ENCODE data around the gene UNC13D. TPM values are rescaled to one million over a fixed set of nuclear protein-coding genes. Genes with fewer than 3 reads are reported as not detected.

The UNC13D gene
- total RNA-seq, 1 experiment from 2014 or later = 20.2 TPM

DNA sequence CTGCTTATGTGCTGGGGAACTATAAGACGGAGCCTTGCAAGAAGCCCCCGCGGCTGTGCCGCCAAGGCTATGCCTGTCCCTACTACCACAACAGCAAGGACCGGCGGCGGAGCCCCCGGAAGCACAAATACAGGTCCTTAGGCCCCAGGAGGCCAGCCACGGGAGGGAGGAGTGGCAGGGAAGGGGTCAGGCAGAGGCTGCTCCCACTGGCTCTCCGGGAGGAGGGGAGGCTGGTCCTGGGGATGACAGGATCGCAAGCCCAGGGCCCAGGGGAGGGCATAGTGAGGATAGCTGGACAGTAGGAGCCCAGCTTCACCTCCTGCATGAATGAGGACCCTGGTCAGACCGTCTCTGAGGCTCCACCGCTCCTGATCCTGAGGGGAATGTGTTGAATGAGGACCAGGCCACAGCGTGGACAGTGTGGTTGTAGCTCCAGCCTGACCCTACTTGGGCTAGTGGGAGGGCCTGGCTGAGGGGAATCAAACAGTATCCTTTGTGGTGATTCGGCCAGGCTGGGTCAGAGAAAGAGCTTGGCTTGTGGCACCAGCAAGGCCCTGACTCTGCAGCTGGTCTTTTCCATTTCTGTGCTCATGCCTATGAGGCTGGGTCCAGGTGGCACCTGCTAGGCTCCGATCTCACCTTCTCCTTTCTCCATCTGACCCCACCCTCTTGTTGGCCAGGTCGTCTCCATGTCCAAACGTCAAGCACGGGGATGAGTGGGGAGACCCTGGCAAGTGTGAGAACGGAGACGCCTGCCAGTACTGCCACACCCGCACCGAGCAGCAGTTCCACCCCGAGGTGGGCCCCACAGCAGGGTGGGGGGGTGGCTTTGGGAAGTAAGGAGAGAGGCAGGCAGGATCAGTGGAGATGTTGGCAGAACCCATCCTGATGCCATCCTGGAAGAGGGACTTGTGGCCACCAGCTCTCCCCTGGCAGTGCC lies 30.9 kb downstream of the UNC13D start:
- RAD21 ChIA-PET (ENCODE audit: low non-redundant PET in 1 of 2, low total read pairs in 2 of 2, uncharacterized antibody in 2 of 2, unreplicated experiment in 2 of 2) = no interaction called here
- H4K20me1 ChIP-seq (ENCODE audit: insufficient read depth) = no peaks in the 10 kb centered on the region
- CTCF ChIA-PET = no interaction called here
- intact Hi-C loops (cut with micrococcal nuclease) = no loop called here
- no peak for DNase-seq (ENCODE audit: low read depth, low spot score)
- H3K9ac ChIP-seq (ENCODE audit: low read length) = no peak overlapping the region
- no peak overlapping the region for H3K4me2 ChIP-seq (ENCODE audit: low read length)
- no peaks in the 10 kb centered on the region for H3K9me2 ChIP-seq (ENCODE audit: insufficient read depth)
- no peaks in the 10 kb centered on the region for H3K9me3 ChIP-seq (ENCODE audit: control insufficient read depth in 1 of 2, insufficient read depth in 1 of 2, low read depth in 1 of 2, low read length in 2 of 2)
- ATAC-seq = no peak
- POLR2A ChIA-PET = interaction anchor here (0.6 to 1.4 kb wide), 2 partner anchors 33 kb away, joined by 3 read pairs; a partner anchor contains a TSS
- H3K4me3 ChIP-seq (replicated peaks in 1 of 2; ENCODE audit: low read depth in 1 of 2, low read length in 2 of 2) = no peak overlapping the region
- peaks cover 19 to 32% of the 10 kb centered on the region in 2 experiments; a peak in 3 of 4 replicates for H3K36me3 ChIP-seq (ENCODE audit: control insufficient read depth in 1 of 2, insufficient read depth in 2 of 2, low read length in 2 of 2)
- no TSS peak for BruUV-seq (replicated peaks)
- H3K4me1 ChIP-seq (ENCODE audit: control insufficient read depth in 1 of 2, insufficient read depth in 2 of 2, low read length in 2 of 2) = peaks cover 0 to 5% of the 10 kb centered on the region in 2 experiments; a peak in 1 of 4 replicates
- H2AFZ ChIP-seq (ENCODE audit: low read depth, low read length, poor library complexity, severe bottlenecking) = no peak overlapping the region
- no peaks in the 10 kb centered on the region for H3K27me3 ChIP-seq (ENCODE audit: insufficient read depth, low read length)
- H3K79me2 ChIP-seq (ENCODE audit: insufficient read depth, low read length) = no peaks in the 10 kb centered on the region
- no peak overlapping the region for H3K27ac ChIP-seq (ENCODE audit: low read depth, low read length)
- TF ChIP-seq RAD21 (IDR thresholded peaks at IDR 0.05; ENCODE audit: low read depth) (no peak), ZNF274 (IDR thresholded peaks at IDR 0.05; ENCODE audit: low read depth, low read length) (no peak), ELF1 (IDR thresholded peaks at IDR 0.05; ENCODE audit: borderline replicate concordance, low read depth) (no peak), EGR1 (IDR thresholded peaks at IDR 0.05; ENCODE audit: low read depth) (no peak), TCF7L2 (IDR thresholded peaks at IDR 0.05; ENCODE audit: borderline replicate concordance, extremely low read depth, insufficient read depth, insufficient read length) (no peak), EZH2phosphoT487 (IDR thresholded peaks at IDR 0.05; ENCODE audit: borderline replicate concordance) (no peak), SP1 (IDR thresholded peaks at IDR 0.05; ENCODE audit: low read depth) (no peak), POLR2A (IDR thresholded peaks at IDR 0.05; ENCODE audit: borderline replicate concordance, extremely low read depth, insufficient read depth, insufficient read length) (no peak), POLR2AphosphoS5 (IDR thresholded peaks at IDR 0.05; ENCODE audit: low read depth, low read length) (no peak), ZFX (IDR thresholded peaks at IDR 0.05) (no peak), YY1 (IDR thresholded peaks at IDR 0.05; ENCODE audit: extremely low read depth, insufficient replicate concordance, low read depth, low read length) (no peak), CBX3 (IDR thresholded peaks at IDR 0.05; ENCODE audit: low read depth) (no peak), CEBPB (IDR thresholded peaks at IDR 0.05; ENCODE audit: low read depth) (no peak), SIN3A (IDR thresholded peaks at IDR 0.05; ENCODE audit: low read depth) (no peak), JUND (IDR thresholded peaks at IDR 0.05) (no peak)
- TF ChIP-seq, protein P1, sequence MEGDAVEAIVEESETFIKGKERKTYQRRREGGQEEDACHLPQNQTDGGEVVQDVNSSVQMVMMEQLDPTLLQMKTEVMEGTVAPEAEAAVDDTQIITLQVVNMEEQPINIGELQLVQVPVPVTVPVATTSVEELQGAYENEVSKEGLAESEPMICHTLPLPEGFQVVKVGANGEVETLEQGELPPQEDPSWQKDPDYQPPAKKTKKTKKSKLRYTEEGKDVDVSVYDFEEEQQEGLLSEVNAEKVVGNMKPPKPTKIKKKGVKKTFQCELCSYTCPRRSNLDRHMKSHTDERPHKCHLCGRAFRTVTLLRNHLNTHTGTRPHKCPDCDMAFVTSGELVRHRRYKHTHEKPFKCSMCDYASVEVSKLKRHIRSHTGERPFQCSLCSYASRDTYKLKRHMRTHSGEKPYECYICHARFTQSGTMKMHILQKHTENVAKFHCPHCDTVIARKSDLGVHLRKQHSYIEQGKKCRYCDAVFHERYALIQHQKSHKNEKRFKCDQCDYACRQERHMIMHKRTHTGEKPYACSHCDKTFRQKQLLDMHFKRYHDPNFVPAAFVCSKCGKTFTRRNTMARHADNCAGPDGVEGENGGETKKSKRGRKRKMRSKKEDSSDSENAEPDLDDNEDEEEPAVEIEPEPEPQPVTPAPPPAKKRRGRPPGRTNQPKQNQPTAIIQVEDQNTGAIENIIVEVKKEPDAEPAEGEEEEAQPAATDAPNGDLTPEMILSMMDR (IDR thresholded peaks at IDR 0.05 in 2 of 3, conservative IDR thresholded peaks at IDR 0.05 in 1 of 3; ENCODE audit: borderline replicate concordance in 1 of 3, insufficient read depth in 1 of 3, low read depth in 2 of 3, low read length in 2 of 3) = no peak
- TF ChIP-seq, protein P2, sequence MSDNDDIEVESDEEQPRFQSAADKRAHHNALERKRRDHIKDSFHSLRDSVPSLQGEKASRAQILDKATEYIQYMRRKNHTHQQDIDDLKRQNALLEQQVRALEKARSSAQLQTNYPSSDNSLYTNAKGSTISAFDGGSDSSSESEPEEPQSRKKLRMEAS (IDR thresholded peaks at IDR 0.05) = no peak
- TF ChIP-seq, protein P3, sequence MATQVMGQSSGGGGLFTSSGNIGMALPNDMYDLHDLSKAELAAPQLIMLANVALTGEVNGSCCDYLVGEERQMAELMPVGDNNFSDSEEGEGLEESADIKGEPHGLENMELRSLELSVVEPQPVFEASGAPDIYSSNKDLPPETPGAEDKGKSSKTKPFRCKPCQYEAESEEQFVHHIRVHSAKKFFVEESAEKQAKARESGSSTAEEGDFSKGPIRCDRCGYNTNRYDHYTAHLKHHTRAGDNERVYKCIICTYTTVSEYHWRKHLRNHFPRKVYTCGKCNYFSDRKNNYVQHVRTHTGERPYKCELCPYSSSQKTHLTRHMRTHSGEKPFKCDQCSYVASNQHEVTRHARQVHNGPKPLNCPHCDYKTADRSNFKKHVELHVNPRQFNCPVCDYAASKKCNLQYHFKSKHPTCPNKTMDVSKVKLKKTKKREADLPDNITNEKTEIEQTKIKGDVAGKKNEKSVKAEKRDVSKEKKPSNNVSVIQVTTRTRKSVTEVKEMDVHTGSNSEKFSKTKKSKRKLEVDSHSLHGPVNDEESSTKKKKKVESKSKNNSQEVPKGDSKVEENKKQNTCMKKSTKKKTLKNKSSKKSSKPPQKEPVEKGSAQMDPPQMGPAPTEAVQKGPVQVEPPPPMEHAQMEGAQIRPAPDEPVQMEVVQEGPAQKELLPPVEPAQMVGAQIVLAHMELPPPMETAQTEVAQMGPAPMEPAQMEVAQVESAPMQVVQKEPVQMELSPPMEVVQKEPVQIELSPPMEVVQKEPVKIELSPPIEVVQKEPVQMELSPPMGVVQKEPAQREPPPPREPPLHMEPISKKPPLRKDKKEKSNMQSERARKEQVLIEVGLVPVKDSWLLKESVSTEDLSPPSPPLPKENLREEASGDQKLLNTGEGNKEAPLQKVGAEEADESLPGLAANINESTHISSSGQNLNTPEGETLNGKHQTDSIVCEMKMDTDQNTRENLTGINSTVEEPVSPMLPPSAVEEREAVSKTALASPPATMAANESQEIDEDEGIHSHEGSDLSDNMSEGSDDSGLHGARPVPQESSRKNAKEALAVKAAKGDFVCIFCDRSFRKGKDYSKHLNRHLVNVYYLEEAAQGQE (IDR thresholded peaks at IDR 0.05; ENCODE audit: low read depth) = no peak
- TF ChIP-seq, protein P4, sequence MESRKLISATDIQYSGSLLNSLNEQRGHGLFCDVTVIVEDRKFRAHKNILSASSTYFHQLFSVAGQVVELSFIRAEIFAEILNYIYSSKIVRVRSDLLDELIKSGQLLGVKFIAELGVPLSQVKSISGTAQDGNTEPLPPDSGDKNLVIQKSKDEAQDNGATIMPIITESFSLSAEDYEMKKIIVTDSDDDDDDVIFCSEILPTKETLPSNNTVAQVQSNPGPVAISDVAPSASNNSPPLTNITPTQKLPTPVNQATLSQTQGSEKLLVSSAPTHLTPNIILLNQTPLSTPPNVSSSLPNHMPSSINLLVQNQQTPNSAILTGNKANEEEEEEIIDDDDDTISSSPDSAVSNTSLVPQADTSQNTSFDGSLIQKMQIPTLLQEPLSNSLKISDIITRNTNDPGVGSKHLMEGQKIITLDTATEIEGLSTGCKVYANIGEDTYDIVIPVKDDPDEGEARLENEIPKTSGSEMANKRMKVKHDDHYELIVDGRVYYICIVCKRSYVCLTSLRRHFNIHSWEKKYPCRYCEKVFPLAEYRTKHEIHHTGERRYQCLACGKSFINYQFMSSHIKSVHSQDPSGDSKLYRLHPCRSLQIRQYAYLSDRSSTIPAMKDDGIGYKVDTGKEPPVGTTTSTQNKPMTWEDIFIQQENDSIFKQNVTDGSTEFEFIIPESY (IDR thresholded peaks at IDR 0.05; ENCODE audit: extremely low read depth, insufficient replicate concordance, low read length) = no peak
